Lung (tissue), 12 donors: Measurements from ENCODE around the gene OR11L1. TPM values are rescaled to one million over a fixed set of nuclear protein-coding genes. Genes with fewer than 3 reads are reported as not detected.

Source experiments
- ATAC-seq: fragments of 200-7000 bp; cut with Tn5 transposase; one replicate; pipeline ENCODE4 v1.9.1; 2020; ENCODE audit warnings: moderate number of reproducible peaks; ENCODE audit not compliant: insufficient read depth, low FRiP score
- DNase-seq, 3 donors: peaks; one replicate each; pipeline ENCODE4 v3.0.0-alpha.2; 2013 to 2017
- H3K27ac ChIP-seq, 2 donors: one replicate each; pipeline ENCODE4 v1.5.1; 2013; ENCODE audit warnings: mild to moderate bottlenecking in 2 of 2, moderate library complexity in 2 of 2, control low read depth in 1 of 2, inconsistent platforms in 1 of 2, low read depth in 1 of 2, low read length in 1 of 2
- H3K27me3 ChIP-seq, 3 donors: one replicate each; pipeline ENCODE4 v1.5.1; 2013; ENCODE audit warnings: low read length in 2 of 3; ENCODE audit not compliant: control insufficient read depth in 3 of 3, insufficient read depth in 3 of 3
- H3K36me3 ChIP-seq, 4 donors: one replicate each; pipeline ENCODE4 v1.5.1; 2013; ENCODE audit warnings: low read length in 4 of 4, mild to moderate bottlenecking in 1 of 4, moderate library complexity in 1 of 4; ENCODE audit not compliant: control insufficient read depth in 4 of 4, insufficient read depth in 4 of 4
- H3K4me1 ChIP-seq, 5 donors: one replicate each; pipeline ENCODE4 v1.5.1; 2013; ENCODE audit warnings: low read length in 5 of 5, mild to moderate bottlenecking in 2 of 5, moderate library complexity in 1 of 5; ENCODE audit not compliant: control insufficient read depth in 5 of 5, insufficient read depth in 5 of 5
- H3K4me3 ChIP-seq: one replicate; pipeline ENCODE4 v1.5.1; 2013; ENCODE audit warnings: mild to moderate bottlenecking, control low read depth, moderate library complexity
- H3K9ac ChIP-seq, 2 donors: one replicate each; pipeline ENCODE4 v1.5.1; 2013; ENCODE audit warnings: low read length in 2 of 2, control low read depth in 1 of 2; ENCODE audit not compliant: insufficient read depth in 1 of 2
- H3K9me3 ChIP-seq, 4 donors: one replicate each; pipeline ENCODE4 v1.5.1; 2013; ENCODE audit warnings: low read length in 3 of 4, mild to moderate bottlenecking in 1 of 4, moderate library complexity in 1 of 4; ENCODE audit not compliant: control insufficient read depth in 4 of 4, insufficient read depth in 3 of 4
- CTCF ChIP-seq: IDR thresholded peaks from 2 replicates; pipeline ENCODE4 v1.5.1; 2012; ENCODE audit warnings: mild to moderate bottlenecking; ENCODE audit errors: control extremely low read depth, extremely low read depth
- WGBS, 2 donors: extraction: QIAGEN DNeasy Blood & Tissue Kit; methylation state at CpG; one replicate each; pipeline ENCODE4 v1.1.7; 2013; 5-methylcytosine and 5-hydroxymethylcytosine counted together
- polyA plus RNA-seq, 2 donors: library from polyadenylated mRNA; stranded (reverse); fragments of 200-250 nt; gene quantifications; one replicate each; pipeline ENCODE4 v1.2.1, GENCODE V29; 2013
- total RNA-seq, 2 donors: library from RNA; depleted of rRNA in 1 of 2; stranded (reverse); fragments of >200 nt in 1 of 2; gene quantifications; one replicate each; pipeline ENCODE4 v1.2.1, GENCODE V29; 2014 to 2021
- donor health status: control.
- donor health status: control.
- donor health status: Bipolar disorder and iron deficiency.
- donor health status: healthy.
- donor health status: DM: yes; HTN: yes; CAD: no.

Gene OR11L1
- total and polyA plus RNA-seq, 4 donors = not detected

- Histone ChIP-seq H3K9me3 (peaks cover 0 to 4% (median 0%) of the 10 kb centered on the region in 4 donors), H3K36me3 (no peaks in the 10 kb centered on the region), H3K4me3 (no peak overlapping the region), H3K4me1 (peaks cover 0 to 8% (median 0%) of the 10 kb centered on the region in 5 donors), H3K27ac (no peak overlapping the region), H3K27me3 (peaks cover 0 to 10% (median 4%) of the 10 kb centered on the region in 3 donors), H3K9ac (no peak overlapping the region)
- ATAC-seq (no peak), DNase-seq (no peak)
- WGBS, 2 donors = 21 to 24% methylated on average over 15 of the region's 15 CpGs
- TF ChIP-seq CTCF = no peak
These were observed 16.4 kb upstream of the OR11L1 start for GRCh38 chr1:247857985-247858619.

- 1 to 3% methylated on average over 62 to 109 of the region's 109 CpGs for WGBS, 2 donors
- peak in 2 of 3 donors; percentile 4 to 27 for DNase-seq
- ATAC-seq = peak; percentile 70
- no peak for TF ChIP-seq CTCF
- H3K36me3 ChIP-seq = no peaks in the 10 kb centered on the region
- peaks cover 0 to 8% (median 0%) of the 10 kb centered on the region in 5 donors for H3K4me1 ChIP-seq
- H3K27ac ChIP-seq = no peak within 1 kb of the TSS
- H3K4me3 ChIP-seq = peak within 1 kb of the TSS; percentile 48
- peaks cover 0 to 4% (median 0%) of the 10 kb centered on the region in 4 donors for H3K9me3 ChIP-seq
- no peak within 1 kb of the TSS for H3K9ac ChIP-seq
- peaks cover 0 to 10% (median 4%) of the 10 kb centered on the region in 3 donors for H3K27me3 ChIP-seq
These were observed 15.6 kb upstream of the OR11L1 start, which contains the start of gene TRIM58 for GRCh38 chr1:247857069-247857984. Gene TRIM58 (plus strand): TSS chr1:247857187. CDS start chr1:247857247, 60 bp downstream.

- no peak for DNase-seq
- WGBS, 2 donors = 88 to 90% methylated on average over 4 of the region's 4 CpGs
- Histone ChIP-seq H3K4me3 (no peak overlapping the region), H3K27me3 (peaks cover 0 to 10% (median 4%) of the 10 kb centered on the region in 3 donors), H3K4me1 (peaks cover 0 to 8% (median 0%) of the 10 kb centered on the region in 5 donors), H3K9me3 (peaks cover 0 to 4% (median 0%) of the 10 kb centered on the region in 4 donors), H3K27ac (no peak overlapping the region), H3K9ac (no peak overlapping the region), H3K36me3 (no peaks in the 10 kb centered on the region)
- no peak for ATAC-seq
- no peak for TF ChIP-seq CTCF
These were observed 14.2 kb upstream of the OR11L1 start for GRCh38 chr1:247855911-247856310.
